ENCODE measurements around the gene HSPD1. TPM values are rescaled to one million over a fixed set of nuclear protein-coding genes. Genes with fewer than 3 reads are reported as not detected.

The HSPD1 gene
- 100 to 1,000 TPM; 232 to 794 TPM for total RNA-seq

- Histone ChIP-seq H3K9ac (ENCODE audit: low read depth in 2 of 2, low read length in 2 of 2) (peak within 1 kb of the TSS; percentile 83 to 94), H3K4me1 (peaks cover 11% of the 10 kb centered on the region), H3K4me3 (peak within 1 kb of the TSS; percentile 74), H3K36me3 (peaks cover 7% of the 10 kb centered on the region), H3K27me3 (no peaks in the 10 kb centered on the region), H3K27ac (peak within 1 kb of the TSS; percentile 99), H3K9me3 (no peaks in the 10 kb centered on the region)
- DNase-seq = peak; percentile 100
- TF ChIP-seq CTCF (IDR thresholded peaks at IDR 0.05) = no peak
- intact Hi-C loops (cut with DNase I) = no loop called here
Observed at GRCh38 chr2:197499594-197500502, at the start of gene HSPD1, which contains the start of gene HSPE1. TSS of gene HSPD1 (minus strand) at chr2:197499840. CDS start at chr2:197498848, 992 bp downstream. TSS of gene HSPE1 (plus strand) at chr2:197500379. CDS start at chr2:197500437, 58 bp downstream.

- Histone ChIP-seq H3K4me3 (no peak overlapping the region), H3K27ac (no peak overlapping the region), H3K9me3 (no peaks in the 10 kb centered on the region), H3K4me1 (no peaks in the 10 kb centered on the region), H3K36me3 (peaks cover 15% of the 10 kb centered on the region), H3K9ac (ENCODE audit: low read depth in 2 of 2, low read length in 2 of 2) (no peak overlapping the region), H3K27me3 (no peaks in the 10 kb centered on the region)
- TF ChIP-seq CTCF (IDR thresholded peaks at IDR 0.05) = no peak
- DNase-seq = no peak
- intact Hi-C loops (cut with DNase I) = no loop called here
Observed at GRCh38 chr2:197548582-197548981, 48.9 kb upstream of the HSPD1 start.

GRCh38 chr2:197547163-197547900 lies 47.7 kb upstream of the HSPD1 start:
- intact Hi-C loops (cut with DNase I) = no loop called here
- no peak for TF ChIP-seq CTCF (IDR thresholded peaks at IDR 0.05)
- H3K9ac ChIP-seq (ENCODE audit: low read depth in 2 of 2, low read length in 2 of 2) = no peak overlapping the region
- H3K36me3 ChIP-seq = peaks cover 15% of the 10 kb centered on the region
- no peak overlapping the region for H3K27ac ChIP-seq
- no peaks in the 10 kb centered on the region for H3K4me1 ChIP-seq
- no peak for DNase-seq
- H3K4me3 ChIP-seq = no peak overlapping the region
- no peaks in the 10 kb centered on the region for H3K27me3 ChIP-seq
- H3K9me3 ChIP-seq = no peaks in the 10 kb centered on the region

GRCh38 chr2:197543206-197543605 lies 43.6 kb upstream of the HSPD1 start:
- no peaks in the 10 kb centered on the region for H3K36me3 ChIP-seq

More at GRCh38 chr2:197543206-197543605, 43.6 kb upstream of the HSPD1 start:
- intact Hi-C loops (cut with DNase I) = no loop called here
- DNase-seq = no peak
- no peak for TF ChIP-seq CTCF (IDR thresholded peaks at IDR 0.05)
- H3K4me1 ChIP-seq = no peaks in the 10 kb centered on the region
- no peak overlapping the region for H3K27ac ChIP-seq
- no peaks in the 10 kb centered on the region for H3K9me3 ChIP-seq
- H3K27me3 ChIP-seq = no peaks in the 10 kb centered on the region
- H3K9ac ChIP-seq (ENCODE audit: low read depth in 2 of 2, low read length in 2 of 2) = no peak overlapping the region
- H3K4me3 ChIP-seq = no peak overlapping the region

All from colonic mucosa (tissue), 4 donors.